Peyer's patch (tissue), 4 donors: Measurements from ENCODE around the gene CELSR1.

Source experiments
- POLR2A ChIP-seq, 2 donors: fragments of 450-650 bp; IDR thresholded peaks; one replicate each; pipeline ENCODE4 v1.5.1; 2017; ENCODE audit warnings: antibody characterized with exemption in 2 of 2, mild to moderate bottlenecking in 2 of 2, moderate library complexity in 2 of 2
- TF ChIP-seq, protein P1 (sequence below), 6 experiments: fragments of 450-650 bp in 4 of 6; fragments of 200-600 bp in 2 of 6; sonication (generic) in 1 of 6; IDR thresholded peaks; one replicate each; pipeline ENCODE4 v1.5.1; 2017 to 2019; ENCODE audit warnings: antibody characterized with exemption in 6 of 6, mild to moderate bottlenecking in 3 of 6, moderate library complexity in 1 of 6

DNA sequence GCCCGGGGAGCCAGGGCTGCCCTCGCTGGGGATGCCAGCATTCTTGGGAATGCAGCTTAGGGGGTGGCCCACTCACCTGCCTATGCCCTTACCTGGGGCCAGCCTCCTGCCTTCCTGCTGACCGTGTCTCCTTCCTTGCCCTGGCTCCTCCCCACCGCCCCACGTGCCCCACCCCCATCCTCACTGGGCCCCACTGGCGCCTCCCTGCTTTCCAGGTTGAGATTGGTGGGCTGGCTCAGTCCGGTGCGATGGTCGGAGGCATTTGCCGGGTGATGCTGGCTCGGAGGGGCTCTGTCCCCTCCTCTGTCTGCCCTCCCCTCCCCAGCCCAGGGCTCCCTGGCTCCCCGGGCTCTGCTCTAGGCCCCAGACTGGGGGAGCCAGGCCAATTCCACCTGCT is 48.7 kb upstream of the CELSR1 start:
- TF ChIP-seq, protein P1, sequence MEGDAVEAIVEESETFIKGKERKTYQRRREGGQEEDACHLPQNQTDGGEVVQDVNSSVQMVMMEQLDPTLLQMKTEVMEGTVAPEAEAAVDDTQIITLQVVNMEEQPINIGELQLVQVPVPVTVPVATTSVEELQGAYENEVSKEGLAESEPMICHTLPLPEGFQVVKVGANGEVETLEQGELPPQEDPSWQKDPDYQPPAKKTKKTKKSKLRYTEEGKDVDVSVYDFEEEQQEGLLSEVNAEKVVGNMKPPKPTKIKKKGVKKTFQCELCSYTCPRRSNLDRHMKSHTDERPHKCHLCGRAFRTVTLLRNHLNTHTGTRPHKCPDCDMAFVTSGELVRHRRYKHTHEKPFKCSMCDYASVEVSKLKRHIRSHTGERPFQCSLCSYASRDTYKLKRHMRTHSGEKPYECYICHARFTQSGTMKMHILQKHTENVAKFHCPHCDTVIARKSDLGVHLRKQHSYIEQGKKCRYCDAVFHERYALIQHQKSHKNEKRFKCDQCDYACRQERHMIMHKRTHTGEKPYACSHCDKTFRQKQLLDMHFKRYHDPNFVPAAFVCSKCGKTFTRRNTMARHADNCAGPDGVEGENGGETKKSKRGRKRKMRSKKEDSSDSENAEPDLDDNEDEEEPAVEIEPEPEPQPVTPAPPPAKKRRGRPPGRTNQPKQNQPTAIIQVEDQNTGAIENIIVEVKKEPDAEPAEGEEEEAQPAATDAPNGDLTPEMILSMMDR (IDR thresholded peaks at IDR 0.05) = no peak
- no peak for TF ChIP-seq POLR2A (IDR thresholded peaks at IDR 0.05)
